Breast epithelium (tissue), 4 donors: ENCODE data around the gene CCT2. TPM values are rescaled to one million over a fixed set of nuclear protein-coding genes. Genes with fewer than 3 reads are reported as not detected.

Experiments
- DNase-seq, 2 donors: peaks; one replicate each; pipeline ENCODE4 v3.0.0-alpha.2; 2019; ENCODE audit warnings: low spot score in 2 of 2
- H3K27ac ChIP-seq, 2 donors: fragments of 200-600 bp; sonication (generic) in 1 of 2; one replicate each; pipeline ENCODE4 v1.5.1; 2016 to 2019; ENCODE audit warnings: mild to moderate bottlenecking in 1 of 2
- H3K27me3 ChIP-seq, 2 donors: fragments of 200-600 bp; sonication (generic) in 1 of 2; one replicate each; pipeline versions ENCODE4 v1.5.1 to v1.6.0; 2017 to 2019; ENCODE audit warnings: control low read depth in 1 of 2, mild to moderate bottlenecking in 1 of 2
- H3K36me3 ChIP-seq: fragments of 200-600 bp; one replicate; pipeline ENCODE4 v1.5.1; 2019
- H3K4me1 ChIP-seq, 2 donors: fragments of 200-600 bp; sonication (generic); one replicate each; pipeline ENCODE4 v1.5.1; 2016 to 2019; ENCODE audit warnings: control low read depth in 1 of 2
- H3K4me3 ChIP-seq, 3 donors: fragments of 200-600 bp; sonication (generic); 1 replicate in 2 of 3; 2 replicates in 1 of 3; pipeline ENCODE4 v1.5.1; 2016 to 2019; ENCODE audit warnings: mild to moderate bottlenecking in 3 of 3, moderate library complexity in 2 of 3
- H3K9me3 ChIP-seq, 2 donors: fragments of 200-600 bp; sonication (generic) in 1 of 2; one replicate each; pipeline ENCODE4 v1.5.1; 2016 to 2019; ENCODE audit warnings: control low read depth in 1 of 2
- CTCF ChIP-seq, 3 donors: fragments of 450-650 bp; IDR thresholded peaks; one replicate each; pipeline ENCODE4 v1.5.1; 2016 to 2017; ENCODE audit warnings: antibody characterized with exemption in 3 of 3, mild to moderate bottlenecking in 3 of 3, moderate library complexity in 3 of 3
- POLR2A ChIP-seq: fragments of 450-650 bp; IDR thresholded peaks from one replicate; pipeline ENCODE4 v1.6.1; 2016; ENCODE audit warnings: antibody characterized with exemption, mild to moderate bottlenecking, moderate library complexity
- POLR2AphosphoS5 ChIP-seq, 3 donors: sonication (generic); formaldehyde crosslinking; IDR thresholded peaks; one replicate each; pipeline ENCODE4 v1.6.1; 2017; ENCODE audit warnings: antibody characterized with exemption in 3 of 3
- intact Hi-C: fragments of 100-400 bp; cut with DNase I; formaldehyde crosslinking; loops from one replicate; pipeline ENCODE4 v1.15.1; 2023; ENCODE audit warnings: low total_unique reads
- total RNA-seq, 3 donors: library from RNA; depleted of rRNA; stranded (reverse); fragments of >200 nt; gene quantifications; one replicate each; pipeline ENCODE4 v1.1.0, GENCODE V29; 2016

CCT2 gene
- total RNA-seq, 3 donors from 2014 or later = 80.2 to 126 (median 123) TPM

- no peaks in the 10 kb centered on the region for H3K27me3 ChIP-seq
- TF ChIP-seq POLR2A = no peak
- TF ChIP-seq CTCF (IDR thresholded peaks at IDR 0.05) = no peak
- no peak for TF ChIP-seq POLR2AphosphoS5 (IDR thresholded peaks at IDR 0.05)
- intact Hi-C loops = no loop called here
- no peaks in the 10 kb centered on the region for H3K4me1 ChIP-seq
- no peak overlapping the region for H3K4me3 ChIP-seq
- no peak for DNase-seq
- no peaks in the 10 kb centered on the region for H3K9me3 ChIP-seq
- no peaks in the 10 kb centered on the region for H3K36me3 ChIP-seq
- no peak overlapping the region for H3K27ac ChIP-seq
Observed at GRCh38 chr12:69556383-69556782, 28.9 kb upstream of the CCT2 start.

- H3K27me3 ChIP-seq = no peaks in the 10 kb centered on the region
- H3K4me3 ChIP-seq = no peak overlapping the region
- intact Hi-C loops = no loop called here
- no peaks in the 10 kb centered on the region for H3K4me1 ChIP-seq
- H3K36me3 ChIP-seq = peaks cover 3% of the 10 kb centered on the region
- no peak for TF ChIP-seq POLR2A
- no peak for TF ChIP-seq POLR2AphosphoS5 (IDR thresholded peaks at IDR 0.05)
- TF ChIP-seq CTCF (IDR thresholded peaks at IDR 0.05) = no peak
- no peak for DNase-seq
- no peak overlapping the region for H3K27ac ChIP-seq
- no peaks in the 10 kb centered on the region for H3K9me3 ChIP-seq
Observed at GRCh38 chr12:69563166-69563762, 22.0 kb upstream of the CCT2 start.

GRCh38 chr12:69566603-69567002 lies 18.7 kb upstream of the CCT2 start:
- intact Hi-C loops = no loop called here
- peaks cover 3% of the 10 kb centered on the region for H3K36me3 ChIP-seq
- no peak overlapping the region for H3K27ac ChIP-seq
- H3K27me3 ChIP-seq = no peaks in the 10 kb centered on the region
- H3K4me1 ChIP-seq = no peaks in the 10 kb centered on the region
- no peak overlapping the region for H3K4me3 ChIP-seq
- no peak for DNase-seq
- TF ChIP-seq CTCF (IDR thresholded peaks at IDR 0.05) (no peak), POLR2AphosphoS5 (IDR thresholded peaks at IDR 0.05) (no peak), POLR2A (no peak)
- H3K9me3 ChIP-seq = no peaks in the 10 kb centered on the region

GRCh38 chr12:69569236-69569635 lies 16.0 kb upstream of the CCT2 start:
- no peaks in the 10 kb centered on the region for H3K9me3 ChIP-seq
- H3K4me1 ChIP-seq = no peaks in the 10 kb centered on the region
- no peak for TF ChIP-seq POLR2A
- no peak for TF ChIP-seq CTCF (IDR thresholded peaks at IDR 0.05)
- no peak for TF ChIP-seq POLR2AphosphoS5 (IDR thresholded peaks at IDR 0.05)
- no peak overlapping the region for H3K4me3 ChIP-seq
- no peak for DNase-seq
- no peaks in the 10 kb centered on the region for H3K27me3 ChIP-seq
- H3K36me3 ChIP-seq = peaks cover 1% of the 10 kb centered on the region
- intact Hi-C loops = no loop called here
- H3K27ac ChIP-seq = no peak overlapping the region

- H3K9me3 ChIP-seq = no peaks in the 10 kb centered on the region
- TF ChIP-seq POLR2AphosphoS5 (IDR thresholded peaks at IDR 0.05) = no peak
- TF ChIP-seq POLR2A = no peak
- no peak for TF ChIP-seq CTCF (IDR thresholded peaks at IDR 0.05)
- H3K27ac ChIP-seq = no peak overlapping the region
- DNase-seq = no peak
- intact Hi-C loops = no loop called here
- H3K4me3 ChIP-seq = no peak overlapping the region
- no peaks in the 10 kb centered on the region for H3K4me1 ChIP-seq
- H3K27me3 ChIP-seq = no peaks in the 10 kb centered on the region
- H3K36me3 ChIP-seq = peaks cover 10% of the 10 kb centered on the region
Observed at GRCh38 chr12:69570000-69570516, 15.2 kb upstream of the CCT2 start.
